Body of pancreas (tissue), 4 donors: ENCODE measurements around the gene IL15RA.

Experiments used
- POLR2A ChIP-seq, 3 donors: fragments of 450-650 bp; IDR thresholded peaks; one replicate each; pipeline ENCODE4 v1.6.1; 2016; ENCODE audit warnings: antibody characterized with exemption in 3 of 3, mild to moderate bottlenecking in 2 of 3
- TF ChIP-seq, protein P1 (sequence below), 7 experiments: fragments of 450-650 bp in 4 of 7; fragments of 200-600 bp in 3 of 7; sonication (generic) in 3 of 7; IDR thresholded peaks; one replicate each; pipeline ENCODE4 v1.5.1; 2016 to 2019; ENCODE audit warnings: antibody characterized with exemption in 7 of 7

DNA sequence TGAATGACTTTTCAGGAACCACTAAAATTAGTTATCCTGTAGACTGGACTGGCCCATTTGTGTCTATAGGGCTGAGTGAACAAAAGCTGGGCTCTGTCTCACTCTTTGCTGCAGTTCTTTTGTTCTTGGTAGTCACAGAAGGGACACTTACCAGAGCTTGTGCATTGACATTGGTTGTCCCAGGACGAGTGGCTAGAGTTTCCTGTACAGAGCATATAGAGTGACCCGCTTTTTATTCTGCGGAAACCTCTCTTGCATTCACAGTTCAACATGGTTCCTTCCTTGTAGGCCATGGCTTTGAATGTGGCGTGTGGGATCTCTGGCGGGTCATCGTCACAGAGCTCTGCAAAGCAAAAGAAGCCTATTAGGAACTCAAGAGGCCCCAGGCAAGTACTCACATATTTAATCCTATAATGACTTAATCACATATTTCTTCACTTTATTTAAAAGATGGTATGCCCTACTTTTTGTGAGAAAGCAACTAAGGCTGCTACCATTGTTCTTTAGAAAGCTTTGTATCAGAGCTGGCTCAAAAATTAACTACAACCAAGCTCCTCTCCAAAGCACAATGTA is 48.4 kb upstream of the IL15RA start:
- TF ChIP-seq, protein P1, sequence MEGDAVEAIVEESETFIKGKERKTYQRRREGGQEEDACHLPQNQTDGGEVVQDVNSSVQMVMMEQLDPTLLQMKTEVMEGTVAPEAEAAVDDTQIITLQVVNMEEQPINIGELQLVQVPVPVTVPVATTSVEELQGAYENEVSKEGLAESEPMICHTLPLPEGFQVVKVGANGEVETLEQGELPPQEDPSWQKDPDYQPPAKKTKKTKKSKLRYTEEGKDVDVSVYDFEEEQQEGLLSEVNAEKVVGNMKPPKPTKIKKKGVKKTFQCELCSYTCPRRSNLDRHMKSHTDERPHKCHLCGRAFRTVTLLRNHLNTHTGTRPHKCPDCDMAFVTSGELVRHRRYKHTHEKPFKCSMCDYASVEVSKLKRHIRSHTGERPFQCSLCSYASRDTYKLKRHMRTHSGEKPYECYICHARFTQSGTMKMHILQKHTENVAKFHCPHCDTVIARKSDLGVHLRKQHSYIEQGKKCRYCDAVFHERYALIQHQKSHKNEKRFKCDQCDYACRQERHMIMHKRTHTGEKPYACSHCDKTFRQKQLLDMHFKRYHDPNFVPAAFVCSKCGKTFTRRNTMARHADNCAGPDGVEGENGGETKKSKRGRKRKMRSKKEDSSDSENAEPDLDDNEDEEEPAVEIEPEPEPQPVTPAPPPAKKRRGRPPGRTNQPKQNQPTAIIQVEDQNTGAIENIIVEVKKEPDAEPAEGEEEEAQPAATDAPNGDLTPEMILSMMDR (IDR thresholded peaks at IDR 0.05), result no peak
- TF ChIP-seq POLR2A (IDR thresholded peaks at IDR 0.05), result no peak
